ENCODE data around the gene TNNC2.
A peak's percentile ranks its signal among the peaks of the same experiment; 100 is the strongest.
"Not testable (repeated sequence)": the region's sequence is repeated elsewhere in the genome, so short reads cannot be mapped to it uniquely, and the experiment has no call there.

The TNNC2 gene

GRCh38 chr20:45848421-45848820 is 21.3 kb upstream of the TNNC2 start:
- DNase-seq = no peak

DNA sequence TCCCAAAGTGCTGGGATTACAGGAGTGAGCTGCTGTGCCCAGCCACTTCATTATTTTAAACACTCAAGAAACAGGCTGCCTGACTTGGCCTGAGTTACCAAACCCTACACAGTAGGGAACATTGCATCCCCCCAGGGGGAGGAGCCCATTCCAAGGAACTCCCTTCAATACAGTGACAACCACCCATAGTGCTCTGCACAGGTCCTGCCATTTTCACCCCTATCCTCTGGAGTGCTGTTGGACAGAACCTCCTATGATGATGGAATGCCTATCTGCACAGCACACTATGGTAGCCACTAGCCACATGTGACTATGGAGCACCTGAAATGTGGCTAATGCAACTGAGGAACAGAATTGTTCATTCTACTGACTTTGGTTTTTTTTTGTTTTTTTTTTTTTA is 18.3 kb upstream of the TNNC2 start:
- no peak for DNase-seq

DNA sequence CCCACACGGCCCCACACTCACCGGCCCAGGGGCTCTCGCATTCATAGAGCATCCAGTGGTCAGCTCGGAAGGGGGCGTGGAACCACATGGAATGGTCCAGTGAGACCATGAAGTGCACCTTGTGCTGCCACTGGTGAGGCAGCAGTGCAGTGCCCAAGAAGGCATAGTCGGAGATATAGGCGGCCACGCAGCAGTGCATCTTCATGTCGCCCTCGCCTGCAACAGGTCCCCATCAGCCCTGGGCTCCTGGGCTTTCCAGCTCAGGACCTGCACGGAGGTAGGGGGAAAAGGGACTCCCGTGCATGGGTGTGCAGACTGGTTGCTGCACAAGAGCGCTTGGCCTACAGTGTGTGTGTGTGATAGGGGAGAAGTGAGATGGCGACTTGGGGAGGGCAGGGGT is 16.4 kb upstream of the TNNC2 start:
- DNase-seq = no peak

DNA sequence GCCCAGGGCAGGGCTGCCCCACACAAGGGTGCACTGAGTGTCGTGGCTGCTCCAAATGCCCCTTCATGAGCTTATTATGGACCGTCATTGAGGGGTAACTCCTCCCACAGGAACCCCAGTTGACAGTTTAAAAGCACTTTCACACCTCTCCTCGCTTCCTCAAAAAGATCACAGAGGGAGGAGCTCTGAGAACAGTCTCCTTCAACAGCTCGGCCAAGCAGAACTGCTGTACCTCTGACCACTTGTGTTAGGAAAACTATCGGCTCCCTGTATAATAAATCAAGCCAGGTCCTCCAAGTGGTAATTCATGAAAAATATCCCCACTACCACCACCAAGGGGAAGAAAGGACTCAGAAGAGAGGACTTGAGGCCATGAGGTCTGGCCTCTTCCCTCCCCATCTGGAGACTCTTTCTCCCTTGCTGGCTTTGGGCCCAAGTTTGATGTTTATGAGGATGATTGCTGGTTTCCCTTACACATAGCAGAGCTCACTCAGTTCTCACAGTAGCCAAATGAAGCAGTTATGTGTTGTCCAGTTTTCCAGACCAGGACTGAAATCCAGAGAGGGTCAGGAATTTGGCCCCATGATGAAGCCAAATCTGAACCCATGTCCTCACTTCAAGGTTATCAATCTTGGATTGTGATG is 15.2 kb upstream of the TNNC2 start:
- no peak for DNase-seq

DNA sequence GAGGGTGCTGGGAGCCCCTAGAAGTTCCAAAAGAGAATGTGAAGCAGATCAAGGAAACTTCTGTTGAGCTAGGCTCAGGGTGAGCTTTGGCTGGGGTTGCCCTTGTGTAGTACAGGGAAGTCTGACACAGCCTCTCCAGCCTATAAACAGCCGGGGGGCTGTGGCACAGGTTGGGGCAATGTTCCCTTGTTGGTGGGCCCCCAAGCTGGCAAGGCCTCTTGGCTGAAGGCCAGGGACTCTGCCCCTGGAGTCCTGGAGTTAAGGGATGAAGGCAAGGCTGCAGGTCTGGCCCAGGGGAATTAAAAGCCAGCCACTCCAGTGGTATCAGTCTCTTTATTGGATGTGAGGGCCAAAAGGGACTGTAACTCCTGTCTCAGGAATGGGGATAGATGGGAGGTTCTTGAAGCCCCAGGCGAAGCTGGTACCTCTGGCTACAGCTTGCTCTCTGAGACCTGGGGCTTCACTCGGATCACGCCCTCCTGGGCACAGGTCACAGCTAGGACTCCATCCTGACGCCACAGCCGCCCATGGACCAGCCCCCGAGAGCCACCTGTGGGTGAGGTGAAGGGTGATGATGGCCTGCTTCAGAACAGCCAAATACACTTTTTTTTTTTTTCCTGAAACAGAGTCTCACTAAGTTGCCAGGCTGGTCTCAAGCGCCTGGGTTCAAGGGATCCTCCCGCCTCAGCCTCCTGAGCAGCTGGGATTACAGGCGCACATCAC is 14.5 kb upstream of the TNNC2 start:
- no peak for DNase-seq

DNA sequence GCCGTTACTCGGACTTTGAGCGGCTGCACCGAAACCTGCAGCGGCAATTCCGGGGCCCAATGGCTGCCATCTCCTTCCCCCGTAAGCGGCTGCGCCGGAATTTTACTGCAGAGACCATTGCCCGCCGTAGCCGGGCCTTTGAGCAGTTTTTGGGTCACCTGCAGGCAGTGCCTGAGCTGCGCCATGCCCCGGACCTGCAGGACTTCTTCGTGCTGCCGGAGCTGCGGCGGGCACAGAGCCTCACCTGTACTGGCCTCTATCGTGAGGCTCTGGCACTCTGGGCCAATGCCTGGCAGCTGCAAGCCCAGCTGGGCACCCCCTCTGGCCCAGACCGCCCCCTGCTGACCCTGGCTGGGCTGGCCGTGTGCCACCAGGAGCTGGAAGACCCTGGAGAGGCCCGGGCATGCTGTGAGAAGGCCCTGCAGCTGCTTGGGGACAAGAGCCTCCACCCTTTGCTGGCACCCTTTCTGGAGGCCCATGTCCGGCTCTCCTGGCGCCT is 13.6 kb upstream of the TNNC2 start:
- no peak for DNase-seq

DNA sequence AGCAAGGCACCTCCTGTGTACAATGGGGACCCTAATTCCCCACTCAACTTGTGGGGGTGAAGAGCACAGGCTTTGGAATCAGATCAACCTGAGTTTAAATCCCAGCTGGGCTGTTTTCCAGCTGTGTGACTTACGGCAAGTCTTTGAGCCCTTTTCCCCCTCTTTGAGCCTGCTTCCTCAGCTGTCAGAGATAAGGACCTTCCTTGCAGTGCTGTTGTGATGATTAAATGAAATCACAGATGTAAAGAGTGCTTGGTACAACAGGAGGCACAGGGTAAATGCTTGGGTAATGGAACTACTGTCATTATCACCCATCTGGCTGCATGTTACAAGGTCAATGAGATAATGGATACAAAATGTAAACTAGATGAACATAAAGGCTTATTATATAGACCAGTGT is 9.7 kb upstream of the TNNC2 start:
- DNase-seq = no peak

- no peak for DNase-seq
Observed at GRCh38 chr20:45835825-45836224, 8.7 kb upstream of the TNNC2 start.

DNA sequence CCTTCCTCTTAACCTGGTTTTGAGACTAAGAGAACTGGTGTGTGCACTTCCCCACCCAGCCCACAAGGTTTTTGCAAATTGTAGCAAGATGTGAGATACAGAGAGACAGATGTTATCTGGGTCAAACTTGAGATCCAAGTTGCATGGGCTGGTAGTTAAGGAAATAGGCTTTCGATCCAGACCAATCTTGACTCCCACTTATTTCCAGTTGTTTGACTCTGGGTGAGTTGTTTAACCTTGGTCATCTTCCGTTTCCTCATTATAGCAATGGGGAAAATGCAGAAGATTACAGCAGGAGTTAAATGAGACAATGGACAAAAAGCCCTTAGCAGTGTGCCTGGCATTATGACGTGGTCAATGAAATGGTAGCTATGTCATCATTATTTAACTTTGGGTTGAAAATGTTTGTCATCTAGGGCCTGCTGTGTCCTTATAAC is 8.2 kb upstream of the TNNC2 start:
- DNase-seq = no peak

DNA sequence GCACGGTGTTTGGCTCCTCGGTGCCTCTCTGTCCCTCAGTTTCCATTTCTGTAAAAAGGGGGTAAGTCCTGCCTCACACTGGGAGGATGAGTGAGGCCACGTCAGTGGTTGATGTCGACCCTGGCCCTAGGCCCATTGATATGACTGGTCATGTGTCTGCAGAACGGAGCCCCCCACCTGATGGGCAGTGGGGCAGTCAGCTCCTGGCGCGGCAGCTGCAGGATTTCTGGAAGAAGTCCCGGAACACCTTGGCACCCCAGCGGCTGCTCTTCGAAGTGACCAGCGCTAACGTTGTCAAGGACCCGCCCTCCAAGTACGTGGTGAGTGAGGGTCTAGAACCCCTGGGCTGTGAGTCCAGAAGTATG is 7.7 kb upstream of the TNNC2 start:
- no peak for DNase-seq

- DNase-seq = peak; percentile 86
Observed at GRCh38 chr20:45833883-45834796, 7.0 kb upstream of the TNNC2 start.

- peak; percentile 85 for DNase-seq
Observed at GRCh38 chr20:45833030-45833882, 6.1 kb upstream of the TNNC2 start, which contains the start of gene SNX21. Gene SNX21, plus strand, starts transcription at chr20:45833799. Its CDS starts 121 bp downstream, at chr20:45833920.

DNA sequence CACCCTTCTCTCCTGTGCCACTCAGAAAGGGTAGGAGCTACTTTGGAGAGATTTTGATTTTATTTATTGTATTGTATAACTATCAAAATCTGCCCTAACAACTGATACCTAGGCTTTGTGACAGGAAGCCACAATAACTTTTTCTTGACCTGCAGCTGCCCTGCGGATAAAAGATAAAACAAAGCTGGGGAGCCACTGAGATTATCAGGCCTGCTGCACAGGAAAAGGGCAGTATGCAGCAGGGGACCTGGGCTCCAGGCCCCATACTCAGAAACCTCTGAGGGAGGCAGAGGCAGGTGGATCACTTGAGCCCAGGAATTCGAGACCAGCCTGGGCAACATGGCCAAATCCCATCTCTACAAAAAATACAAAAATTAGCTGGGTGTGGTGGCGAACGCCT is 5.5 kb upstream of the TNNC2 start:
- no peak for DNase-seq

GRCh38 chr20:45829673-45830106 is 2.6 kb upstream of the TNNC2 start:
- not testable (repeated sequence) for DNase-seq

DNA sequence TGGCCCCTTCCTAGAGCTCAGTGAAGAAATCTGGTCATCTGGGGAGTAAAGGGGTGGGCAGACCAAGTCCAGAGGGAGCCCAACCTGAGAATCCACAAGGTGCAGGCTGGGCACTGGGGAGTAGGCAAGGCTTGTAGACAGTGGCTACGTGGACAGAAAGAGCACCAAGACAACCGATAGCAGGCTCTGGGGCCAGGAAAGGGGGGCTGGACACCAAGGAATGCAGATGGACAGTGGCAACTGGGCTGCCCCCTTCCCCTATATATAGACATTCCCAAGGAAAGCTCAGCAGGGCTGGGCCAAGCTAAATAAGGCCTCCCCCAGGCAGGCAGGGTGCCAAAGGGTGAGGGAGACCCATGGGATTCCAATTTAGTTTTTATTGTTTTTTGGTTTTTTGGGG is 1.5 kb upstream of the TNNC2 start:
- DNase-seq = no peak

GRCh38 chr20:45827712-45828111 is 600 bp upstream of the TNNC2 start:
- DNase-seq = no peak

DNA sequence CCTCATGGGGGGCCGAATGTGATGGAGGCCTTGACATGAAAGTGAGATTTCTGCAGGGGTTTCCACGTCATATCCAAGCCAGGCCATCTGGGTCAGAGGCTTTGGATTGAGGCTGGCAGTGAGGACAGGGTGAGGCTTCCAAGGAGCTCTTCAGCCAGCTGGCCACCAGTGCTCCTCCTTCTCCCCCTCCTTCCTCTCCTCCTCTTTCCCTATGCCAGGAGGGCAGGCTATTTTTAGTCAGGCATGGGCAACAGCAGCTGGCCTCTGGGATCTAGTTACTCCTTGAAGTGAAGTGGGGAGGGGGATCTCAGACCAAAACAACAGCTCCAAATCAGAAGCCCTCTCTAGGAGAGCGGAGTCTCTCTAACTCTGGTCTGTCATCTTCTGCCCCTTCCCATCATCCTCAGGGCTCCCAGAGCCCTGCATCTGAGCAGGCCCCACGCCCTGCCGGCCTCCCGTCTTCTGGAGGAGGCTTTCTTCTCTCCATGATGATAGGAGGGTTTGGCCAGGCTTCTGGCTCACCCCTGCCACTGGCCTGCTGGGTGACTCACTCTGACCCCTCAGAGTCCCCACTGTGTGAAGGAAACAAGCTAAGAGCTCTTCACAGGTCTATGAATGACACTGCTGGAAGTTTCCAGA is 612 bp downstream of the TNNC2 start:
- no peak for DNase-seq

DNA sequence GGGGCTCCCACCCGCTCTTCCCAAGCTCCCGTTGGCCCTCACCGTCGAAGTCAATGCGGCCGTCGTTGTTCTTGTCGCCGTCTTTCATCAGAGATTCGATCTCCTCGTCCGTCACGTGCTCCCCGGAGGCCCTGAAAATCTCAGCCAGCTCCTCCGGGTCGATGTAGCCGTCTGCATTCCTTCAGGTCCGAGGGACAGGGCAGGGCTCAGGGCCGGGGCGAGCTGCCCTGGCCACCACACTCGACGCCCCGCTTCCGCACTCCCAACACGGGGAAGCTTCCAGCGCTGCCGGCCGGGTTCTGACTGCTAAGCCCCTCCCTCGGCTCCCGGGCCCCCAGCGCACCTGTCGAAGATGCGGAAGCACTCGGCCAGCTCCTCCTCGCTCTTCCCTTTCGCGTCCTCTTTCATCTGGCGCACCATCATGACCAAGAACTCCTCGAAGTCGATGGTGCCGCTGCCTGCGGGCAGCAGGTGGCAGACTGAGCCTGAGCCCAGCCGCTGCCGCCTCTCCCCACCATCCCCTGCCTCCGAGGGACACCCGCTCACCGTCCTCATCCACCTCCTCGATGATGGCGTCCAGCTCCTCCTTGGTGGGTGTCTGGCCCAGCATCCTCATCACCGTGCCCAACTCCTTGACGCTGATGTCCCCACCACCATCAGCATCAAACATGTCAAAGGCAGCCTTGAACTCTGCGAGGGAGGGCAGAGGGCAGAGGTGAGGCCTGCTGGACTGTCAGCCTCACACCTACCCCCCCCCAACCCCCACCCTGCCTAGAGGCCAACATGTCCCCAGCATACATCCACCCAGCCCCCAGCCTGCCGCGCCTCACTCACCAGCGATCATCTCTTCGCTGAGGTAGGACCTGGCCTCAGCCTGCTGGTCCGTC is 2.9 kb downstream of the TNNC2 start:
- peak; percentile 69 for DNase-seq

DNA sequence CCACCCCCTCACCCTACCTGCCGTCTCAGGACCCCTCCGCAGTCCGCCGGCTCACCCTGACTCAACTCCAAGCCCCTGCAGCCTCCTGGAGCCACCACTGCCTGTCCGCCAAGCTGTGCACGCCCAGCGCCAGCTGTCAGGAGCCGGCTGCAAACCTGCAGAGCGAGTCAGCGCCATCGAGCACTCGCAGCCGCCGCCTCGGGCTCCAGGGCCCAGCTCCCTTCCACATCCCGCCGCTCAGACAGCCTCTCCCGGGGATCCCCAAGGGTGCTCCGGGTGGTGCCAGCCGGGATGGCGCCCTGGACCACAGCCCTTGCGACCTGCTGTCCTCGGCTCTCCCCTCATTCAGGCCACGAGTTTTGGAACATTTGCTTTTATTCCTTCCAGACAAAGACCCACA is 4.3 kb downstream of the TNNC2 start:
- no peak for DNase-seq

DNA sequence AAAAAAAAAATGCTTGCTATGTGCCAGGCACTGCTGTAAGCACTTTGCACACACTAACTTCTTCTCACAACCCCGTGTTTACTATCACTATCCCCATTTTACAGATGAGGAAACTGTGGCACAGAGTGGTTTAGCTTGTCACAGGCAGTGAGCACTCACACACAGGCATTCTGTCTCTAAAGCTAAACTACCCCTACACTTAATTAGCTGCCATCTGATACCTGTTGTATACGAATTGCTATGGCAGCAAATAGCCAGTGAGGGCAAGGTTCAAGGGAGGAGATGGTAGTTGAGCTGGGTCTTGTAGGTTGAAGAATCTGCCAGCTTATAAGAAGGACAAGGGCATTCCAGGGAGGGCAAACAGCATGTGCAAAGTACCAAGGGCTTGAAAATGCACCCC is 5.2 kb downstream of the TNNC2 start:
- DNase-seq = no peak

DNA sequence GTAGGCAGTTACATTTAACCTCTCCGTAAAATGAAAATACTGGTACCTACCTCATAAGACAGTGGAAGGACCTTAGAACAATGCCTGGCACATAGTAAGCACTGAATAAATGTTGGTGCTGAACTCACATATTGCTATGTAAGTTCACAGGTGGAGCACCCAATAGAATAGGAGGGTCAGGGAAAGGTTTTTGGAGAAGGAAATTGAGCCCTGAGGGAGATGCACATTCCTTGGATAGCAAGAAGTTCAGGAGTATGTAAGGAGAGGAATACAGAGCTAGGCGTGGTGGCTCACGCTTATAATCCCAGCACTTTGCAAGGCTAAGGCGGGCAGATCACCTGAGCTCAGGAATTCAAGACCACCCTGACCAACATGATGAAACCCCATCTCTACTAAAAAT is 7.6 kb downstream of the TNNC2 start:
- DNase-seq = no peak
